Measurements from ENCODE around the gene ECT2.

DNA sequence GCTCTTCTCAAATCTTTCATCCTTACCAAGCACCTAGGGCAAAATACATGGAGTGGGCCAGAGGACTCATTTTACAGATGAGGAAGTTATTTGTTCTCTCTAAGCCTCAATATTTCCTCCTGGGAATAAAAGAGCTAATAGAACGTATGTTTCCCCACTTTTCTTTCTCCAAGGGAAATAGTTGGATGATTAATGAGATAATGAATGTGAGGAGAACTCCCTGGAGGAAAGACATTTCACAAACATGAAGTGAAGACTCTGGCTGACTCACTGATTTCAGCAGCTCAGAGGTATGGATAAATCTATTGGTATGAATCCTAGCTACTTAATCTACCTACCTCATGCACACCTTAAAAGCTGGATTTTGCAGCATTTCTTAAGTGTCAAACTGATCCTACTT lies 98.4 kb downstream of the ECT2 start:
- no peak for TF ChIP-seq EZH2 (IDR thresholded peaks at IDR 0.05)
- TF ChIP-seq POLR2AphosphoS5 (IDR thresholded peaks at IDR 0.05; ENCODE audit: borderline replicate concordance, low read depth, low read length), result peak; percentile 71; the same call in 1 of the 2 replicates
- TF ChIP-seq FOXP2 (optimal IDR thresholded peaks at IDR 0.05; ENCODE audit: control extremely low read depth, extremely low read length, insufficient read depth), result no peak
